HCT116 (cell line): ENCODE data around the gene LMAN1L. TPM values are rescaled to one million over a fixed set of nuclear protein-coding genes. Genes with fewer than 3 reads are reported as not detected.
A peak's percentile ranks its signal among the peaks of the same experiment; 100 is the strongest.

Experiments
- ATAC-seq: fragments of 200-7000 bp; cut with Tn5 transposase; 2 replicates; pipeline ENCODE4 v1.9.1; 2020; ENCODE audit warnings: mild to moderate bottlenecking, moderate library complexity
- BruUV-seq: library from RNA; stranded (reverse); fragments of 400-500 nt; replicated peaks from 2 replicates; lab custom pipeline; 2021; lab: Mats Ljungman, UMichigan
- CTCF ChIA-PET: fragments of 300-600 bp; sonication (Branson Sonifier 250); formaldehyde crosslinking; loops from one replicate; lab custom pipeline; 2021; ENCODE audit warnings: antibody characterized with exemption; lab: Charles Lee
- POLR2A ChIA-PET: fragments of 300-600, 350-600 bp; sonication (Branson Sonifier 250); formaldehyde crosslinking; loops from one replicate; lab custom pipeline; 2021; ENCODE audit warnings: antibody characterized with exemption; lab: Charles Lee
- RAD21 ChIA-PET, 2 experiments: fragments of 300-600 bp; sonication (Branson Sonifier 250); formaldehyde crosslinking; loops; one replicate each; lab custom pipeline; 2023; ENCODE audit warnings: low total read pairs in 2 of 2; ENCODE audit not compliant: uncharacterized antibody in 2 of 2, unreplicated experiment in 2 of 2, low non-redundant PET in 1 of 2; lab: Charles Lee
- DNase-seq: peaks from one replicate; pipeline ENCODE4 v3.0.0-alpha.2; 2010; ENCODE audit warnings: low read depth, low spot score
- H2AFZ ChIP-seq: fragments of 200-600 bp; shearing (Covaris generic), sonication (generic); 2 replicates; pipeline ENCODE4 v1.6.1; 2017; ENCODE audit warnings: low read depth, mixed run types, mixed read lengths, antibody characterized with exemption, low read length; ENCODE audit not compliant: poor library complexity, severe bottlenecking
- H3K27ac ChIP-seq: 2 replicates; pipeline ENCODE4 v1.5.1; 2012; ENCODE audit warnings: low read depth, low read length
- H3K27me3 ChIP-seq: fragments of 200-600 bp; sonication (generic); 2 replicates; pipeline ENCODE4 v1.6.1; 2016; ENCODE audit warnings: mixed run types, low read length, mixed read lengths; ENCODE audit not compliant: insufficient read depth
- H3K36me3 ChIP-seq, 2 experiments: fragments of 200-500 bp in 1 of 2; fragments of 200-600 bp in 1 of 2; sonication (Bioruptor generic) in 1 of 2; sonication (generic) in 1 of 2; 2 replicates each; pipeline versions ENCODE4 v1.5.1 to v1.6.1; 2014 to 2016; ENCODE audit warnings: low read length in 2 of 2, inconsistent platforms in 1 of 2, mixed read lengths in 1 of 2, mixed run types in 1 of 2; ENCODE audit not compliant: insufficient read depth in 2 of 2, control insufficient read depth in 1 of 2
- H3K4me1 ChIP-seq, 2 experiments: fragments of 200-600 bp in 1 of 2; sonication (generic) in 1 of 2; 2 replicates each; pipeline versions ENCODE4 v1.5.1 to v1.6.1; 2012 to 2017; ENCODE audit warnings: low read length in 2 of 2, inconsistent platforms in 1 of 2, mild to moderate bottlenecking in 1 of 2, mixed read lengths in 1 of 2, mixed run types in 1 of 2, moderate library complexity in 1 of 2; ENCODE audit not compliant: insufficient read depth in 2 of 2, control insufficient read depth in 1 of 2
- H3K4me2 ChIP-seq: fragments of 200-600 bp; sonication (generic); 2 replicates; pipeline ENCODE4 v1.6.1; 2017; ENCODE audit warnings: mixed run types, low read length, mixed read lengths
- H3K4me3 ChIP-seq, 2 experiments: fragments of 200-600 bp in 1 of 2; sonication (generic) in 1 of 2; replicated peaks in 1 of 2; 2 replicates each; pipeline ENCODE4 v1.5.1; 2011 to 2016; ENCODE audit warnings: low read length in 2 of 2, control low read depth in 1 of 2, low read depth in 1 of 2, mild to moderate bottlenecking in 1 of 2, mixed read lengths in 1 of 2, mixed run types in 1 of 2
- H3K79me2 ChIP-seq: fragments of 200-600 bp; sonication (generic); 2 replicates; pipeline ENCODE4 v1.6.1; 2017; ENCODE audit warnings: mild to moderate bottlenecking, mixed run types, low read length, moderate library complexity, mixed read lengths; ENCODE audit not compliant: insufficient read depth
- H3K9ac ChIP-seq: fragments of 200-600 bp; sonication (generic); 2 replicates; pipeline ENCODE4 v1.6.1; 2016; ENCODE audit warnings: low read length, mixed read lengths
- H3K9me2 ChIP-seq: fragments of 200-600 bp; sonication (generic), shearing (Covaris generic); 2 replicates; pipeline ENCODE4 v1.6.1; 2017; ENCODE audit warnings: mixed run types, mild to moderate bottlenecking, moderate library complexity; ENCODE audit not compliant: insufficient read depth
- H3K9me3 ChIP-seq, 2 experiments: fragments of 200-500 bp in 1 of 2; fragments of 200-600 bp in 1 of 2; sonication (Bioruptor generic) in 1 of 2; sonication (generic) in 1 of 2; 2 replicates each; pipeline ENCODE4 v1.6.1; 2014 to 2017; ENCODE audit warnings: low read length in 2 of 2, mixed read lengths in 2 of 2, inconsistent platforms in 1 of 2, low read depth in 1 of 2, mild to moderate bottlenecking in 1 of 2, mixed run types in 1 of 2, moderate library complexity in 1 of 2; ENCODE audit not compliant: control insufficient read depth in 1 of 2, insufficient read depth in 1 of 2
- H4K20me1 ChIP-seq: fragments of 200-600 bp; sonication (generic), shearing (Covaris generic); 2 replicates; pipeline ENCODE4 v1.6.1; 2017; ENCODE audit warnings: mixed run types, mild to moderate bottlenecking, moderate library complexity; ENCODE audit not compliant: insufficient read depth
- ELF1 ChIP-seq: IDR thresholded peaks from 2 replicates; pipeline ENCODE4 v1.6.1; 2012; ENCODE audit warnings: low read depth, borderline replicate concordance
- EZH2 ChIP-seq: fragments of 200-600 bp; sonication (generic); IDR thresholded peaks from 2 replicates; pipeline ENCODE4 v1.6.1; 2017; ENCODE audit warnings: antibody characterized with exemption, mixed run types
- EZH2phosphoT487 ChIP-seq: fragments of 200-600 bp; IDR thresholded peaks from 2 replicates; pipeline ENCODE4 v1.6.1; 2018; ENCODE audit warnings: antibody characterized with exemption, borderline replicate concordance
- POLR2A ChIP-seq: IDR thresholded peaks from 2 replicates; pipeline ENCODE4 v1.7.0; 2011; ENCODE audit warnings: borderline replicate concordance; ENCODE audit not compliant: insufficient read depth, insufficient read length; ENCODE audit errors: extremely low read depth
- SIN3A ChIP-seq: IDR thresholded peaks from 2 replicates; pipeline ENCODE4 v1.6.1; 2012; ENCODE audit warnings: low read depth
- ZFX ChIP-seq: fragments of 450-650 bp; IDR thresholded peaks from 2 replicates; pipeline ENCODE4 v1.6.1; 2017
- intact Hi-C: fragments of 100-400 bp; cut with micrococcal nuclease; formaldehyde crosslinking; loops from 2 replicates; pipeline ENCODE4 v1.10.0; 2022
- total RNA-seq: library from RNA; stranded (reverse); gene quantifications from one replicate; pipeline ENCODE4 v1.2.1, GENCODE V29; 2021; ENCODE audit not compliant: unreplicated experiment
- TF ChIP-seq, protein P1 (sequence below): IDR thresholded peaks from 2 replicates; pipeline ENCODE4 v1.6.1; 2012
- TF ChIP-seq, protein P2 (sequence below), 3 experiments: fragments of 200-600 bp in 1 of 3; sonication (generic) in 1 of 3; IDR thresholded peaks in 2 of 3; conservative IDR thresholded peaks in 1 of 3; 2 replicates each; pipeline ENCODE4 v1.5.1; 2012 to 2017; ENCODE audit warnings: low read depth in 2 of 3, low read length in 2 of 3, antibody characterized with exemption in 1 of 3, borderline replicate concordance in 1 of 3, control low read depth in 1 of 3, mild to moderate bottlenecking in 1 of 3, mixed read lengths in 1 of 3, mixed run types in 1 of 3, moderate library complexity in 1 of 3; ENCODE audit not compliant: insufficient read depth in 1 of 3
- TF ChIP-seq, protein P3 (sequence below): IDR thresholded peaks from 2 replicates; pipeline ENCODE4 v1.6.1; 2012; ENCODE audit warnings: low read depth
- TF ChIP-seq, protein P4 (sequence below): IDR thresholded peaks from 2 replicates; pipeline ENCODE4 v1.6.1; 2012

Gene LMAN1L
- total RNA-seq, 1 experiment from 2014 or later = 0.17 TPM

DNA sequence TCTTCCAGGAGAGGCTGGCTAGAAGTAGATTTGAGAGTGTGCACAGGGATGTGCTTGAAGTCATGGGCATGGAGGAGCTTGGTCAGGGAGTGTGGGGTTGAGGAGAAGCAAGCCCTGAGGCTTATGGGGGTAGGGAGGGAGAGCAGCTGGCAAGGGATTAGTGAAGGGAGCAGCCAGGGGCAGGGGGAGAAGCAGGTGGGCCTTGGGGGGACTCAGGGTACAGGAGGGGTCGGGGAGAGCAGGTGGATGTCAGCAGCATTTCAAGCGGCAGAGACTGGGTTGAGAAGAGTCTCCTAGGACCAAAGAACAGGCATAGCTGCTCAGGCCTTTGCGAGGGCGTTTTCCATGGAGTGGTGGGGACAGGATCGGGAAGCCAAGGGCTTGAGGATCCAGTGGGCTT lies 3.4 kb upstream of the LMAN1L start:
- Histone ChIP-seq H4K20me1 (no peaks in the 10 kb centered on the region), H3K36me3 (peaks cover 0 to under 1% of the 10 kb centered on the region in 2 experiments; a peak in 1 of 4 replicates), H3K4me1 (peaks cover 7 to 27% of the 10 kb centered on the region in 2 experiments; a peak in 3 of 4 replicates), H3K9me2 (no peaks in the 10 kb centered on the region), H2AFZ (no peak overlapping the region), H3K79me2 (no peaks in the 10 kb centered on the region), H3K27ac (no peak overlapping the region), H3K27me3 (no peaks in the 10 kb centered on the region), H3K4me2 (no peak overlapping the region), H3K4me3 (no peak overlapping the region), H3K9me3 (no peaks in the 10 kb centered on the region), H3K9ac (no peak overlapping the region)
- no peak for ATAC-seq
- TF ChIP-seq, protein P1, sequence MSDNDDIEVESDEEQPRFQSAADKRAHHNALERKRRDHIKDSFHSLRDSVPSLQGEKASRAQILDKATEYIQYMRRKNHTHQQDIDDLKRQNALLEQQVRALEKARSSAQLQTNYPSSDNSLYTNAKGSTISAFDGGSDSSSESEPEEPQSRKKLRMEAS = no peak
- TF ChIP-seq, protein P2, sequence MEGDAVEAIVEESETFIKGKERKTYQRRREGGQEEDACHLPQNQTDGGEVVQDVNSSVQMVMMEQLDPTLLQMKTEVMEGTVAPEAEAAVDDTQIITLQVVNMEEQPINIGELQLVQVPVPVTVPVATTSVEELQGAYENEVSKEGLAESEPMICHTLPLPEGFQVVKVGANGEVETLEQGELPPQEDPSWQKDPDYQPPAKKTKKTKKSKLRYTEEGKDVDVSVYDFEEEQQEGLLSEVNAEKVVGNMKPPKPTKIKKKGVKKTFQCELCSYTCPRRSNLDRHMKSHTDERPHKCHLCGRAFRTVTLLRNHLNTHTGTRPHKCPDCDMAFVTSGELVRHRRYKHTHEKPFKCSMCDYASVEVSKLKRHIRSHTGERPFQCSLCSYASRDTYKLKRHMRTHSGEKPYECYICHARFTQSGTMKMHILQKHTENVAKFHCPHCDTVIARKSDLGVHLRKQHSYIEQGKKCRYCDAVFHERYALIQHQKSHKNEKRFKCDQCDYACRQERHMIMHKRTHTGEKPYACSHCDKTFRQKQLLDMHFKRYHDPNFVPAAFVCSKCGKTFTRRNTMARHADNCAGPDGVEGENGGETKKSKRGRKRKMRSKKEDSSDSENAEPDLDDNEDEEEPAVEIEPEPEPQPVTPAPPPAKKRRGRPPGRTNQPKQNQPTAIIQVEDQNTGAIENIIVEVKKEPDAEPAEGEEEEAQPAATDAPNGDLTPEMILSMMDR (IDR thresholded peaks at IDR 0.05 in 2 of 3, conservative IDR thresholded peaks at IDR 0.05 in 1 of 3; ENCODE audit: borderline replicate concordance in 1 of 3, insufficient read depth in 1 of 3, low read depth in 2 of 3, low read length in 2 of 3) = peak in 1 of 3 experiments; percentile 7; a peak in 1 of 6 replicates
- no TSS peak for BruUV-seq
- ChIA-PET RAD21 (no interaction called here), POLR2A (no interaction called here), CTCF (no interaction called here)
- no peak for DNase-seq
- intact Hi-C loops = no loop called here

DNA sequence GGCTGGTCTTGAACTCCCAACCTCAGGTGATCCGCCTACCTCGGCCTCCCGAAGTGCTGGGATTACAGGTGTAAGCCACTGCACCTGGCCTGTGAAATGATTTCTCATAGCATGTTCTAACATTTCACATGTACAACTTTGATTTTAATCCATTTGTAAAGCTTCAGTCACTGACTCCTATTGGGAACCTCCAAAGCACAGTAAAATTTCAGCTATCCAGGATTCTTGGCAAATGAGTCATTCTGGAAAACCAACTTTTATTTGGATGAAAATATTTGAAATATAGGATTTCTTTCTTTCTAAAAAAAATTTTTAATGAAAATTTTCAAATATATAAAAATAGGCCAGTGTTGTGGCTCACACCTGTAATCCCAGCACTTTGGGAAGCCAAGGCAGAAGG lies 2.7 kb upstream of the LMAN1L start:
- BruUV-seq = no TSS peak
- POLR2A ChIA-PET = no interaction called here
- H3K4me2 ChIP-seq = no peak overlapping the region
- TF ChIP-seq SIN3A (no peak), ZFX (no peak), EZH2phosphoT487 (no peak), ELF1 (no peak), POLR2A (no peak), EZH2 (no peak)
- TF ChIP-seq, protein P3, sequence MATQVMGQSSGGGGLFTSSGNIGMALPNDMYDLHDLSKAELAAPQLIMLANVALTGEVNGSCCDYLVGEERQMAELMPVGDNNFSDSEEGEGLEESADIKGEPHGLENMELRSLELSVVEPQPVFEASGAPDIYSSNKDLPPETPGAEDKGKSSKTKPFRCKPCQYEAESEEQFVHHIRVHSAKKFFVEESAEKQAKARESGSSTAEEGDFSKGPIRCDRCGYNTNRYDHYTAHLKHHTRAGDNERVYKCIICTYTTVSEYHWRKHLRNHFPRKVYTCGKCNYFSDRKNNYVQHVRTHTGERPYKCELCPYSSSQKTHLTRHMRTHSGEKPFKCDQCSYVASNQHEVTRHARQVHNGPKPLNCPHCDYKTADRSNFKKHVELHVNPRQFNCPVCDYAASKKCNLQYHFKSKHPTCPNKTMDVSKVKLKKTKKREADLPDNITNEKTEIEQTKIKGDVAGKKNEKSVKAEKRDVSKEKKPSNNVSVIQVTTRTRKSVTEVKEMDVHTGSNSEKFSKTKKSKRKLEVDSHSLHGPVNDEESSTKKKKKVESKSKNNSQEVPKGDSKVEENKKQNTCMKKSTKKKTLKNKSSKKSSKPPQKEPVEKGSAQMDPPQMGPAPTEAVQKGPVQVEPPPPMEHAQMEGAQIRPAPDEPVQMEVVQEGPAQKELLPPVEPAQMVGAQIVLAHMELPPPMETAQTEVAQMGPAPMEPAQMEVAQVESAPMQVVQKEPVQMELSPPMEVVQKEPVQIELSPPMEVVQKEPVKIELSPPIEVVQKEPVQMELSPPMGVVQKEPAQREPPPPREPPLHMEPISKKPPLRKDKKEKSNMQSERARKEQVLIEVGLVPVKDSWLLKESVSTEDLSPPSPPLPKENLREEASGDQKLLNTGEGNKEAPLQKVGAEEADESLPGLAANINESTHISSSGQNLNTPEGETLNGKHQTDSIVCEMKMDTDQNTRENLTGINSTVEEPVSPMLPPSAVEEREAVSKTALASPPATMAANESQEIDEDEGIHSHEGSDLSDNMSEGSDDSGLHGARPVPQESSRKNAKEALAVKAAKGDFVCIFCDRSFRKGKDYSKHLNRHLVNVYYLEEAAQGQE = no peak
- TF ChIP-seq, protein P4, sequence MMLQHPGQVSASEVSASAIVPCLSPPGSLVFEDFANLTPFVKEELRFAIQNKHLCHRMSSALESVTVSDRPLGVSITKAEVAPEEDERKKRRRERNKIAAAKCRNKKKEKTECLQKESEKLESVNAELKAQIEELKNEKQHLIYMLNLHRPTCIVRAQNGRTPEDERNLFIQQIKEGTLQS = no peak
- TF ChIP-seq, protein P2 (IDR thresholded peaks at IDR 0.05 in 2 of 3, conservative IDR thresholded peaks at IDR 0.05 in 1 of 3; ENCODE audit: borderline replicate concordance in 1 of 3, insufficient read depth in 1 of 3, low read depth in 2 of 3, low read length in 2 of 3) = no peak
- TF ChIP-seq, protein P1 = no peak

More for the DNA sequence above, 2.7 kb upstream of the LMAN1L start:
- Histone ChIP-seq H4K20me1 (no peaks in the 10 kb centered on the region), H3K9ac (no peak overlapping the region), H3K4me1 (peaks cover 9 to 30% of the 10 kb centered on the region in 2 experiments; a peak in 3 of 4 replicates), H3K27me3 (no peaks in the 10 kb centered on the region), H3K9me2 (no peaks in the 10 kb centered on the region), H3K9me3 (no peaks in the 10 kb centered on the region), H3K4me3 (no peak overlapping the region), H3K79me2 (no peaks in the 10 kb centered on the region), H3K36me3 (no peaks in the 10 kb centered on the region), H2AFZ (no peak overlapping the region), H3K27ac (no peak overlapping the region)
- ChIA-PET CTCF (interaction anchor here (1.5 kb wide), 1 partner anchor 42 kb away, joined by 5 read pairs; no protein-coding TSS in a partner anchor), RAD21 (no interaction called here)
- no peak for ATAC-seq
- no peak for DNase-seq
- intact Hi-C loops = no loop called here
